H1 (cell line): ENCODE results near the gene FBLN5. TPM values are rescaled to one million over a fixed set of nuclear protein-coding genes. Genes with fewer than 3 reads are reported as not detected.

ENCODE experiments used
- CTCF ChIA-PET: fragments of 300-600 bp; sonication (Branson Sonifier 250); formaldehyde crosslinking; loops from one replicate; lab custom pipeline; 2021; ENCODE audit not compliant: partially characterized antibody; lab: Charles Lee
- POLR2A ChIA-PET: fragments of 300-600 bp; sonication (Branson Sonifier 250); formaldehyde crosslinking; loops from one replicate; lab custom pipeline; 2021; ENCODE audit warnings: inconsistent platforms; ENCODE audit not compliant: partially characterized antibody; lab: Charles Lee
- DNase-seq, 2 experiments: peaks; one replicate each; pipeline versions ENCODE4 v3.0.0 to v3.0.0-alpha.2; 2010 to 2022; ENCODE audit warnings: low spot score in 2 of 2, low read depth in 1 of 2, mixed read lengths in 1 of 2
- FAIRE-seq: peaks from 2 replicates; lab custom pipeline; 2011; peaks lifted over from hg19 to GRCh38; lab: Jason Lieb, UNC
- H2AFZ ChIP-seq: 2 replicates; pipeline ENCODE4 v1.8.1; 2012; ENCODE audit warnings: low read length, inconsistent platforms
- H2AK5ac ChIP-seq: 2 replicates; pipeline ENCODE4 v1.6.1; 2013; ENCODE audit warnings: low read depth, low read length
- H2BK120ac ChIP-seq: replicated peaks from 2 replicates; pipeline ENCODE3; 2013; ENCODE audit warnings: low read depth, low read length, inconsistent platforms
- H2BK12ac ChIP-seq: 2 replicates; pipeline ENCODE4 v1.6.1; 2013; ENCODE audit warnings: low read depth, low read length
- H2BK15ac ChIP-seq: 2 replicates; pipeline ENCODE4 v1.6.1; 2013; ENCODE audit warnings: low read length
- H2BK20ac ChIP-seq: 2 replicates; pipeline ENCODE4 v1.6.1; 2013; ENCODE audit warnings: low read length
- H2BK5ac ChIP-seq: 2 replicates; pipeline ENCODE4 v1.6.1; 2013; ENCODE audit warnings: low read depth, low read length
- H3K14ac ChIP-seq: 2 replicates; pipeline ENCODE4 v1.6.1; 2013; ENCODE audit warnings: inconsistent platforms; ENCODE audit not compliant: insufficient read length
- H3K18ac ChIP-seq: 2 replicates; pipeline ENCODE4 v1.6.1; 2013; ENCODE audit warnings: low read length; ENCODE audit errors: extremely low read depth
- H3K23ac ChIP-seq: 2 replicates; pipeline ENCODE4 v1.6.1; 2013; ENCODE audit warnings: inconsistent platforms; ENCODE audit not compliant: insufficient read length
- H3K23me2 ChIP-seq: 2 replicates; pipeline ENCODE4 v1.6.1; 2013; ENCODE audit warnings: low read depth, low read length
- H3K27ac ChIP-seq: 2 replicates; pipeline ENCODE4 v1.6.1; 2011; ENCODE audit warnings: low read depth, low read length, inconsistent platforms
- H3K27me3 ChIP-seq, 4 experiments: replicated peaks in 1 of 4; 1 replicate in 1 of 4; 2 replicates in 3 of 4; pipeline versions ENCODE4 v1.6.1 to v1.8.1; 2011 to 2013; ENCODE audit warnings: low read length in 3 of 4, mild to moderate bottlenecking in 3 of 4, inconsistent platforms in 2 of 4, mixed read lengths in 2 of 4, moderate library complexity in 1 of 4; ENCODE audit not compliant: control insufficient read depth in 3 of 4, insufficient read depth in 3 of 4; ENCODE audit errors: extremely low read depth in 1 of 4
- H3K36me3 ChIP-seq, 4 experiments: 2 replicates each; pipeline versions ENCODE4 v1.6.1 to v1.8.1; 2011 to 2013; ENCODE audit warnings: mild to moderate bottlenecking in 4 of 4, low read length in 3 of 4, moderate library complexity in 2 of 4, control low read depth in 1 of 4, inconsistent platforms in 1 of 4; ENCODE audit not compliant: insufficient read depth in 4 of 4, control insufficient read depth in 2 of 4
- H3K4ac ChIP-seq: replicated peaks from 2 replicates; pipeline ENCODE3; 2013; ENCODE audit warnings: low read length, low read depth, mixed read lengths, inconsistent platforms; ENCODE audit not compliant: insufficient read length
- H3K4me1 ChIP-seq, 4 experiments: replicated peaks in 1 of 4; 1 replicate in 1 of 4; 2 replicates in 3 of 4; pipeline versions ENCODE4 v1.6.1 to v1.8.1; 2011 to 2013; ENCODE audit warnings: low read length in 3 of 4, inconsistent platforms in 2 of 4, mixed read lengths in 1 of 4; ENCODE audit not compliant: insufficient read depth in 4 of 4, control insufficient read depth in 3 of 4
- H3K4me2 ChIP-seq, 2 experiments: 2 replicates each; pipeline versions ENCODE4 v1.6.1 to v1.8.1; 2011 to 2013; ENCODE audit warnings: low read depth in 2 of 2, low read length in 2 of 2, control low read depth in 1 of 2, inconsistent platforms in 1 of 2, mild to moderate bottlenecking in 1 of 2; ENCODE audit not compliant: insufficient read depth in 1 of 2
- H3K4me3 ChIP-seq, 4 experiments: fragments of 200-600, 300-600 bp in 1 of 4; sonication (generic), shearing (Covaris generic), sonication (Bioruptor Twin) in 1 of 4; 2 replicates each; pipeline versions ENCODE4 v1.5.1 to v1.8.1; 2011 to 2016; ENCODE audit warnings: low read length in 4 of 4, low read depth in 3 of 4, control low read depth in 2 of 4, inconsistent platforms in 2 of 4, mild to moderate bottlenecking in 2 of 4, mixed read lengths in 1 of 4, moderate library complexity in 1 of 4; ENCODE audit not compliant: insufficient read depth in 2 of 4; ENCODE audit errors: extremely low read depth in 1 of 4
- H3K56ac ChIP-seq: replicated peaks from 2 replicates; pipeline ENCODE3; 2013; ENCODE audit warnings: low read depth, mild to moderate bottlenecking, mixed read lengths, low read length, inconsistent platforms; ENCODE audit not compliant: insufficient read length
- H3K79me1 ChIP-seq: 2 replicates; pipeline ENCODE4 v1.6.1; 2013; ENCODE audit warnings: low read depth, low read length, control low read depth
- H3K79me2 ChIP-seq, 2 experiments: 2 replicates each; pipeline versions ENCODE4 v1.6.1 to v1.8.1; 2012 to 2013; ENCODE audit warnings: low read length in 2 of 2, mild to moderate bottlenecking in 2 of 2, inconsistent platforms in 1 of 2; ENCODE audit not compliant: insufficient read depth in 2 of 2, control insufficient read depth in 1 of 2
- H3K9ac ChIP-seq, 4 experiments: replicated peaks in 1 of 4; 1 replicate in 1 of 4; 2 replicates in 3 of 4; pipeline versions ENCODE4 v1.6.1 to v1.8.1; 2011 to 2013; ENCODE audit warnings: low read depth in 3 of 4, low read length in 3 of 4, control low read depth in 2 of 4, mild to moderate bottlenecking in 2 of 4, moderate library complexity in 2 of 4, inconsistent platforms in 1 of 4; ENCODE audit errors: extremely low read depth in 1 of 4
- H3K9me3 ChIP-seq, 2 experiments: 2 replicates each; pipeline versions ENCODE4 v1.6.1 to v1.8.1; 2012 to 2013; ENCODE audit warnings: mild to moderate bottlenecking in 2 of 2, moderate library complexity in 2 of 2, control low read depth in 1 of 2, inconsistent platforms in 1 of 2, low read depth in 1 of 2, low read length in 1 of 2, mixed read lengths in 1 of 2; ENCODE audit not compliant: insufficient read depth in 2 of 2
- H4K20me1 ChIP-seq, 2 experiments: replicated peaks in 1 of 2; 2 replicates each; pipeline versions ENCODE3 to v1.8.1; 2011 to 2013; ENCODE audit warnings: inconsistent platforms in 2 of 2, low read length in 2 of 2, mild to moderate bottlenecking in 1 of 2; ENCODE audit not compliant: insufficient read depth in 2 of 2, control insufficient read depth in 1 of 2
- H4K5ac ChIP-seq: 2 replicates; pipeline ENCODE4 v1.6.1; 2013; ENCODE audit warnings: low read length, low read depth, mixed read lengths, inconsistent platforms; ENCODE audit not compliant: insufficient read length
- H4K8ac ChIP-seq: 2 replicates; pipeline ENCODE4 v1.8.0; 2013; ENCODE audit warnings: mild to moderate bottlenecking, moderate library complexity, low read length, inconsistent platforms; ENCODE audit not compliant: insufficient read depth; ENCODE audit errors: extremely low read depth
- H4K91ac ChIP-seq: replicated peaks from 2 replicates; pipeline ENCODE3; 2013; ENCODE audit warnings: low read length, mixed read lengths, inconsistent platforms; ENCODE audit not compliant: insufficient read length
- CHD2 ChIP-seq: IDR thresholded peaks from 2 replicates; pipeline ENCODE4 v1.6.1; 2012; ENCODE audit warnings: low read length, improper control_type of control experiment
- CTCF ChIP-seq, 3 experiments: IDR thresholded peaks; 1 replicate in 2 of 3; 2 replicates in 1 of 3; pipeline versions ENCODE4 v1.5.1 to v1.6.1; 2011; ENCODE audit warnings: low read length in 3 of 3, mild to moderate bottlenecking in 3 of 3, inconsistent platforms in 2 of 3, low read depth in 1 of 3, moderate library complexity in 1 of 3; ENCODE audit not compliant: insufficient read depth in 1 of 3; ENCODE audit errors: control extremely low read depth in 1 of 3
- KDM1A ChIP-seq: fragments of 200-600, 300-600 bp; sonication (generic); IDR thresholded peaks from 2 replicates; pipeline ENCODE4 v1.7.1; 2016; ENCODE audit warnings: mild to moderate bottlenecking, low read length, borderline replicate concordance
- RAD21 ChIP-seq, 2 experiments: IDR thresholded peaks in 1 of 2; conservative IDR thresholded peaks in 1 of 2; 2 replicates each; pipeline ENCODE4 v1.6.1; 2011; ENCODE audit warnings: low read depth in 2 of 2, low read length in 2 of 2, improper control_type of control experiment in 1 of 2, inconsistent platforms in 1 of 2, mild to moderate bottlenecking in 1 of 2, moderate library complexity in 1 of 2
- WGBS, 2 experiments: shearing (Covaris generic) in 1 of 2; methylation state at CpG; one replicate each; pipeline versions ENCODE4 v1.1.6 to v1.1.7; 2013 to 2015; ENCODE audit warnings: low lambda C conversion rate in 2 of 2, mixed read lengths in 2 of 2, inconsistent platforms in 1 of 2, low coverage in 1 of 2, missing lambda C conversion rate in 1 of 2; ENCODE audit not compliant: insufficient replicate concordance in 2 of 2, insufficient coverage in 1 of 2, insufficient read length in 1 of 2; ENCODE audit errors: extremely low coverage in 1 of 2, missing lambda C conversion rate in 1 of 2; 5-methylcytosine and 5-hydroxymethylcytosine counted together
- polyA plus RNA-seq, 7 experiments: library from polyadenylated mRNA; depleted of rRNA in 3 of 7; stranded (reverse) in 5 of 7; unstranded in 2 of 7; fragments of >200 nt in 5 of 7; fragments of 200-250 nt in 2 of 7; gene quantifications; 1 replicate in 5 of 7; 2 replicates in 1 of 7; 4 replicates in 1 of 7; pipeline versions ENCODE4 v1.2.1 to v1.2.3, GENCODE V29; 2011 to 2013; ENCODE audit warnings: missing spikeins in 2 of 7, mixed read lengths in 2 of 7
- total RNA-seq: library from RNA; stranded (reverse); fragmentation: NEBNext Ultra II Directional; extraction: Animal tissue kit (Norgen Biotek cat#: 25700); gene quantifications from 2 replicates; pipeline ENCODE4 v1.2.1, GENCODE V29; 2021

The FBLN5 gene
- total and polyA plus RNA-seq, 2 of the 8 experiments (the other 6 are each of a cell fraction or from before 2014, with no cell fraction given) = 0.88 to 3.5 TPM

GRCh38 chr14:91893007-91893406 is 54.5 kb downstream of the FBLN5 start:
- Histone ChIP-seq H2BK12ac (no peak overlapping the region), H3K27ac (no peak overlapping the region), H3K79me1 (no peaks in the 10 kb centered on the region), H2AK5ac (no peak overlapping the region), H2BK5ac (no peak overlapping the region), H3K79me2 (no peaks in the 10 kb centered on the region), H3K27me3 (no peaks in the 10 kb centered on the region), H2BK120ac (no peak overlapping the region), H3K23me2 (no peaks in the 10 kb centered on the region)
- TF ChIP-seq CHD2 (no peak), RAD21 (IDR thresholded peaks at IDR 0.05 in 1 of 2, conservative IDR thresholded peaks at IDR 0.05 in 1 of 2; ENCODE audit: low read depth in 2 of 2, low read length in 2 of 2) (peak; percentile 68 to 73), CTCF (IDR thresholded peaks at IDR 0.05; ENCODE audit: control extremely low read depth in 1 of 3, insufficient read depth in 1 of 3, low read depth in 1 of 3, low read length in 3 of 3) (peak; percentile 74 to 82 (median 76)), KDM1A (no peak)
- TF ChIP-seq, all 59 proteins: peak for 2
- Histone ChIP-seq H3K56ac (no peak overlapping the region), H4K5ac (no peak overlapping the region), H3K14ac (no peak overlapping the region), H4K8ac (no peak overlapping the region), H2BK20ac (no peak overlapping the region), H4K91ac (no peak overlapping the region), H3K4me2 (no peak overlapping the region), H3K23ac (no peak overlapping the region), H3K18ac (no peak overlapping the region), H2AFZ (no peak overlapping the region), H3K4ac (no peak overlapping the region), H2BK15ac (no peak overlapping the region), H3K4me3 (no peak overlapping the region), H4K20me1 (no peaks in the 10 kb centered on the region), H3K9me3 (no peaks in the 10 kb centered on the region), H3K9ac (no peak overlapping the region), H3K36me3 (no peaks in the 10 kb centered on the region), H3K4me1 (peaks cover 0 to 4% (median 1%) of the 10 kb centered on the region in 4 experiments; a peak in 3 of 7 replicates)
- ChIA-PET CTCF (interaction anchor here (0.6 to 3.3 kb wide), 24 partner anchors 8 to 368 kb away, joined by 3 to 13 read pairs (median 4); partner anchors contain the start of gene CATSPERB), POLR2A (no interaction called here)
- WGBS, 2 experiments = 32% methylated on average over 7 of the region's 7 CpGs; no CpG with 5 or more reads in 1 of the 2 experiments
- DNase-seq (peak in 1 of 2 experiments; percentile 82), FAIRE-seq (peak; percentile 81)
